Endothelial cell (in vitro differentiated cells): ENCODE measurements around the gene MAEL. TPM values are rescaled to one million over a fixed set of nuclear protein-coding genes. Genes with fewer than 3 reads are reported as not detected.

ENCODE experiments used
- DNase-seq: peaks from one replicate; pipeline ENCODE4 v3.0.0; 2021; ENCODE audit warnings: low spot score
- H3K27ac Mint-ChIP-seq: one replicate; pipeline ENCODE4 v1.8.0; 2021; ENCODE audit warnings: mixed read lengths, inconsistent platforms; ENCODE audit not compliant: unreplicated experiment
- H3K27me3 Mint-ChIP-seq: one replicate; pipeline ENCODE4 v1.8.0; 2021; ENCODE audit warnings: mild to moderate bottlenecking, moderate library complexity, mixed read lengths, inconsistent platforms; ENCODE audit not compliant: unreplicated experiment
- H3K36me3 Mint-ChIP-seq: one replicate; pipeline ENCODE4 v1.8.0; 2021; ENCODE audit warnings: mild to moderate bottlenecking, low read depth, mixed read lengths, inconsistent platforms; ENCODE audit not compliant: unreplicated experiment
- H3K4me1 Mint-ChIP-seq: one replicate; pipeline ENCODE4 v1.8.0; 2021; ENCODE audit warnings: mild to moderate bottlenecking, mixed read lengths, inconsistent platforms; ENCODE audit not compliant: unreplicated experiment
- H3K4me3 Mint-ChIP-seq: one replicate; pipeline ENCODE4 v1.8.0; 2021; ENCODE audit warnings: mild to moderate bottlenecking, mixed read lengths, inconsistent platforms; ENCODE audit not compliant: unreplicated experiment
- H3K9me3 Mint-ChIP-seq: one replicate; pipeline ENCODE4 v1.8.0; 2021; ENCODE audit warnings: mixed read lengths, inconsistent platforms; ENCODE audit not compliant: unreplicated experiment
- CTCF ChIP-seq: fragments of 200-600 bp; sonication (generic); IDR thresholded peaks from one replicate; pipeline ENCODE4 v1.5.0; 2021; ENCODE audit warnings: antibody characterized with exemption; ENCODE audit not compliant: unreplicated experiment
- total RNA-seq: library from RNA; stranded (reverse); fragmentation: NEBNext Ultra II Directional; extraction: Animal tissue kit (Norgen Biotek cat#: 25700); gene quantifications from one replicate; pipeline ENCODE4 v1.2.1, GENCODE V29; 2021; ENCODE audit not compliant: unreplicated experiment

MAEL gene
- total RNA-seq, 1 donor from 2014 or later = not detected

- H3K27me3 Mint-ChIP-seq = no peaks in the 10 kb centered on the region
- no peak overlapping the region for H3K4me3 Mint-ChIP-seq
- no peak for TF ChIP-seq CTCF
- DNase-seq = no peak
- H3K4me1 Mint-ChIP-seq = no peaks in the 10 kb centered on the region
- no peaks in the 10 kb centered on the region for H3K9me3 Mint-ChIP-seq
- no peak overlapping the region for H3K27ac Mint-ChIP-seq
- no peaks in the 10 kb centered on the region for H3K36me3 Mint-ChIP-seq
Observed at GRCh38 chr1:166999500-167000055, 10.5 kb downstream of the MAEL start.

- no peak for DNase-seq
- Mint-ChIP-seq H3K36me3 (no peaks in the 10 kb centered on the region), H3K9me3 (no peaks in the 10 kb centered on the region), H3K4me3 (no peak overlapping the region), H3K4me1 (no peaks in the 10 kb centered on the region), H3K27me3 (no peaks in the 10 kb centered on the region), H3K27ac (no peak overlapping the region)
- TF ChIP-seq CTCF = no peak
Observed at GRCh38 chr1:167000546-167000945, 11.5 kb downstream of the MAEL start.

- Mint-ChIP-seq H3K27ac (no peak overlapping the region), H3K27me3 (no peaks in the 10 kb centered on the region), H3K4me3 (no peak overlapping the region), H3K4me1 (no peaks in the 10 kb centered on the region), H3K9me3 (no peaks in the 10 kb centered on the region), H3K36me3 (no peaks in the 10 kb centered on the region)
- no peak for TF ChIP-seq CTCF
- no peak for DNase-seq
Observed at GRCh38 chr1:167002354-167002753, 13.3 kb downstream of the MAEL start.

GRCh38 chr1:167003711-167004110, 14.6 kb downstream of the MAEL start:
- DNase-seq = no peak
- H3K27ac Mint-ChIP-seq = no peak overlapping the region
- H3K4me3 Mint-ChIP-seq = no peak overlapping the region
- H3K36me3 Mint-ChIP-seq = no peaks in the 10 kb centered on the region
- no peaks in the 10 kb centered on the region for H3K9me3 Mint-ChIP-seq
- no peaks in the 10 kb centered on the region for H3K4me1 Mint-ChIP-seq
- no peaks in the 10 kb centered on the region for H3K27me3 Mint-ChIP-seq
- TF ChIP-seq CTCF = no peak

GRCh38 chr1:167011560-167012191, 22.6 kb downstream of the MAEL start:
- DNase-seq = no peak
- no peaks in the 10 kb centered on the region for H3K9me3 Mint-ChIP-seq
- H3K4me1 Mint-ChIP-seq = peaks cover 8% of the 10 kb centered on the region
- no peak for TF ChIP-seq CTCF
- H3K27me3 Mint-ChIP-seq = no peaks in the 10 kb centered on the region
- H3K27ac Mint-ChIP-seq = no peak overlapping the region
- H3K4me3 Mint-ChIP-seq = no peak overlapping the region
- no peaks in the 10 kb centered on the region for H3K36me3 Mint-ChIP-seq
